HG03469 (cell line): ENCODE data around the gene CATSPER4.

ENCODE experiments used
- ATAC-seq: cut with Tn5 transposase; IDR thresholded peaks from one replicate; pipeline ENCODE4 v1.9.1; 2021; ENCODE audit warnings: mild to moderate bottlenecking, moderate library complexity, moderate number of reproducible peaks; ENCODE audit not compliant: unreplicated experiment

The CATSPER4 gene

GRCh38 chr1:26164036-26164860 lies 26.2 kb upstream of the CATSPER4 start:
- no peak for ATAC-seq

- no peak for ATAC-seq
Measured at GRCh38 chr1:26164861-26165842, 25.2 kb upstream of the CATSPER4 start.

GRCh38 chr1:26166719-26167281 lies 23.6 kb upstream of the CATSPER4 start:
- ATAC-seq: no peak

GRCh38 chr1:26168410-26169197 lies 21.8 kb upstream of the CATSPER4 start, which contains the start of gene C1orf232:
TSS of gene C1orf232 (minus strand) at chr1:26168963. CDS start at chr1:26168499, 464 bp downstream.
- no peak for ATAC-seq

- no peak for ATAC-seq
Measured at GRCh38 chr1:26169198-26169554, 21.2 kb upstream of the CATSPER4 start.

GRCh38 chr1:26169669-26170471 lies 20.5 kb upstream of the CATSPER4 start, which contains the start of gene ZNF593:
TSS of gene ZNF593 (plus strand) at chr1:26169908. CDS start at chr1:26169984, 76 bp downstream.
- ATAC-seq: peak; percentile 67

- ATAC-seq: no peak
Measured at GRCh38 chr1:26170472-26170821, 20.0 kb upstream of the CATSPER4 start.

- no peak for ATAC-seq
Measured at GRCh38 chr1:26171084-26172072, 19.0 kb upstream of the CATSPER4 start, which contains the start of gene ZNF593OS. TSS of gene ZNF593OS (minus strand) at chr1:26171832. CDS start at chr1:26171661, 171 bp downstream.

- no peak for ATAC-seq
Measured at GRCh38 chr1:26175346-26175745, 15.1 kb upstream of the CATSPER4 start.

- ATAC-seq: no peak
Measured at GRCh38 chr1:26177182-26177684, 13.2 kb upstream of the CATSPER4 start, which contains the start of gene CNKSR1. TSS of gene CNKSR1 (plus strand) at chr1:26177491. CDS start at chr1:26177548, 57 bp downstream.

GRCh38 chr1:26180010-26180506 lies 10.3 kb upstream of the CATSPER4 start:
- ATAC-seq: no peak

- ATAC-seq: no peak
Measured at GRCh38 chr1:26181586-26182382, 8.6 kb upstream of the CATSPER4 start.

GRCh38 chr1:26182383-26182696 lies 8.1 kb upstream of the CATSPER4 start:
- no peak for ATAC-seq

GRCh38 chr1:26184086-26184485 lies 6.3 kb upstream of the CATSPER4 start:
- no peak for ATAC-seq

GRCh38 chr1:26184883-26185282 lies 5.5 kb upstream of the CATSPER4 start:
- no peak for ATAC-seq

GRCh38 chr1:26187882-26188281 lies 2.5 kb upstream of the CATSPER4 start:
- ATAC-seq: no peak

- ATAC-seq: no peak
Measured at GRCh38 chr1:26188477-26188876, 1.9 kb upstream of the CATSPER4 start.
